ENCODE results near the gene NKX3-2.
A peak's percentile ranks its signal among the peaks of the same experiment; 100 is the strongest.
"Not testable (repeated sequence)": the region's sequence is repeated elsewhere in the genome, so short reads cannot be mapped to it uniquely, and the experiment has no call there.

Gene NKX3-2

GRCh38 chr4:13543839-13544605 is at the start of gene NKX3-2:
TSS of gene NKX3-2 (minus strand) at chr4:13544508. CDS start at chr4:13544414, 94 bp downstream.
- no peak for DNase-seq (ENCODE audit: low read depth in 3 of 3, low spot score in 1 of 3)

- no peak for DNase-seq (ENCODE audit: low read depth in 3 of 3, low spot score in 1 of 3)
These were observed 47.9 kb upstream of the NKX3-2 start for GRCh38 chr4:13592220-13592619.

GRCh38 chr4:13590766-13591165 is 46.5 kb upstream of the NKX3-2 start:
- no peak for DNase-seq (ENCODE audit: low read depth in 3 of 3, low spot score in 1 of 3)

GRCh38 chr4:13588954-13589353 is 44.6 kb upstream of the NKX3-2 start:
- no peak for DNase-seq (ENCODE audit: low read depth in 3 of 3, low spot score in 1 of 3)

GRCh38 chr4:13584481-13584880 is 40.2 kb upstream of the NKX3-2 start:
- no peak for DNase-seq (ENCODE audit: low read depth in 3 of 3, low spot score in 1 of 3)

GRCh38 chr4:13580036-13580435 is 35.7 kb upstream of the NKX3-2 start:
- no peak for DNase-seq (ENCODE audit: low read depth in 3 of 3, low spot score in 1 of 3)

- no peak for DNase-seq (ENCODE audit: low read depth in 3 of 3, low spot score in 1 of 3)
These were observed 33.4 kb upstream of the NKX3-2 start for GRCh38 chr4:13577660-13578059.

- DNase-seq (ENCODE audit: low read depth in 3 of 3, low spot score in 1 of 3) = no peak
These were observed 26.6 kb upstream of the NKX3-2 start for GRCh38 chr4:13570916-13571315.

GRCh38 chr4:13567125-13567524 is 22.8 kb upstream of the NKX3-2 start:
- no peak for DNase-seq (ENCODE audit: low read depth in 3 of 3, low spot score in 1 of 3)

GRCh38 chr4:13562876-13563275 is 18.6 kb upstream of the NKX3-2 start:
- DNase-seq (ENCODE audit: low read depth in 3 of 3, low spot score in 1 of 3) = no peak

- no peak for DNase-seq (ENCODE audit: low read depth in 3 of 3, low spot score in 1 of 3)
These were observed 17.4 kb upstream of the NKX3-2 start for GRCh38 chr4:13561673-13562072.

- DNase-seq (ENCODE audit: low read depth in 3 of 3, low spot score in 1 of 3) = not testable (repeated sequence)
These were observed 15.8 kb upstream of the NKX3-2 start for GRCh38 chr4:13560111-13560510.

- no peak for DNase-seq (ENCODE audit: low read depth in 3 of 3, low spot score in 1 of 3)
These were observed 15.1 kb upstream of the NKX3-2 start for GRCh38 chr4:13559413-13559812.

- DNase-seq (ENCODE audit: low read depth in 3 of 3, low spot score in 1 of 3) = no peak
These were observed 14.6 kb upstream of the NKX3-2 start for GRCh38 chr4:13558881-13559280.

GRCh38 chr4:13555325-13555724 is 11.0 kb upstream of the NKX3-2 start:
- DNase-seq (ENCODE audit: low read depth in 3 of 3, low spot score in 1 of 3) = no peak

- DNase-seq (ENCODE audit: low read depth in 3 of 3, low spot score in 1 of 3) = no peak
These were observed 8.8 kb upstream of the NKX3-2 start for GRCh38 chr4:13553081-13553480.

GRCh38 chr4:13548984-13549546 is 4.8 kb upstream of the NKX3-2 start:
- peak; percentile 42 to 88 (median 53) for DNase-seq (ENCODE audit: low read depth in 3 of 3, low spot score in 1 of 3)

- DNase-seq (ENCODE audit: low read depth in 3 of 3, low spot score in 1 of 3) = no peak
These were observed 4.0 kb upstream of the NKX3-2 start for GRCh38 chr4:13548059-13548983.

- DNase-seq (ENCODE audit: low read depth in 3 of 3, low spot score in 1 of 3) = no peak
These were observed 3.3 kb upstream of the NKX3-2 start for GRCh38 chr4:13547485-13548041.

- DNase-seq (ENCODE audit: low read depth in 3 of 3, low spot score in 1 of 3) = no peak
These were observed 2.7 kb upstream of the NKX3-2 start for GRCh38 chr4:13546941-13547484.

Measured in stimulated activated CD4-positive, alpha-beta T cell treated with anti-CD3 and anti-CD28 coated beads, TNF-alpha, amount 100 ng/mL, for 1 hour (primary cell).